Testis (tissue), 2 donors: ENCODE data around the gene HOXA7.

Experiments used
- CTCF ChIP-seq, 3 experiments: fragments of 450-650 bp in 2 of 3; fragments of 200-600 bp in 1 of 3; sonication (generic) in 1 of 3; IDR thresholded peaks; one replicate each; pipeline ENCODE4 v1.5.1; 2016 to 2019; ENCODE audit warnings: antibody characterized with exemption in 3 of 3, mild to moderate bottlenecking in 2 of 3, moderate library complexity in 1 of 3
- POLR2A ChIP-seq: fragments of 450-650 bp; IDR thresholded peaks from one replicate; pipeline ENCODE4 v1.6.1; 2017; ENCODE audit warnings: antibody characterized with exemption, mild to moderate bottlenecking, moderate library complexity

- no peak for TF ChIP-seq CTCF (IDR thresholded peaks at IDR 0.05)
- TF ChIP-seq POLR2A: no peak
Observed at GRCh38 chr7:27109466-27110185, 46.8 kb downstream of the HOXA7 start.
